NCI-H1105 (cell line): Measurements from ENCODE around the gene CHST2.

ENCODE experiments used
- DNase-seq: peaks from one replicate; lab custom pipeline; 2025; lab: John Stamatoyannopoulos, UW

CHST2 gene

GRCh38 chr3:143167969-143168854 is 48.6 kb downstream of the CHST2 start:
- DNase-seq: no peak

GRCh38 chr3:143168855-143169192 is 49.3 kb downstream of the CHST2 start:
- DNase-seq: no peak

DNA sequence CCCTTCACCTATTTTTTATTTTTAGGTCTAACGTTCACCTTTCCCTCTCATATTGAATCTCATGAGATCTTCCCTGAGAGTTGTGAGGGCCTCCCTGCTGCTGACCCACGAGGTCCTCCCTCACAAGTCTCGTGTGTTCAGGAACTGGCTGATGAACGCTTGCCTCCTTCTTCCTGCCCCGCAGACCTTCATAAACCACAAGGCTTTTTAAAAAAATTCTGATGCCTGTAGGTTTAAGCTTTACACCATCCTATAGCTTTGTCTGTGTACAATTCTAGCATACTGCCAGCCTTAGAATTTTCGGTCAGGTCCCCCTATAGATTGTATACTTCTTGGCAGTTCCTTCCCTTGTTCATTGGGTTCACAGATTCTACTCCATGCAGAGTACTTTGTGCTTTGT is 50.5 kb downstream of the CHST2 start:
- no peak for DNase-seq

GRCh38 chr3:143170676-143171075 is 51.1 kb downstream of the CHST2 start:
- DNase-seq: no peak

- DNase-seq: no peak
Observed at GRCh38 chr3:143171141-143171980, 51.8 kb downstream of the CHST2 start.

GRCh38 chr3:143172062-143172794 is 52.7 kb downstream of the CHST2 start:
- DNase-seq: no peak

GRCh38 chr3:143172795-143173145 is 53.2 kb downstream of the CHST2 start:
- no peak for DNase-seq

DNA sequence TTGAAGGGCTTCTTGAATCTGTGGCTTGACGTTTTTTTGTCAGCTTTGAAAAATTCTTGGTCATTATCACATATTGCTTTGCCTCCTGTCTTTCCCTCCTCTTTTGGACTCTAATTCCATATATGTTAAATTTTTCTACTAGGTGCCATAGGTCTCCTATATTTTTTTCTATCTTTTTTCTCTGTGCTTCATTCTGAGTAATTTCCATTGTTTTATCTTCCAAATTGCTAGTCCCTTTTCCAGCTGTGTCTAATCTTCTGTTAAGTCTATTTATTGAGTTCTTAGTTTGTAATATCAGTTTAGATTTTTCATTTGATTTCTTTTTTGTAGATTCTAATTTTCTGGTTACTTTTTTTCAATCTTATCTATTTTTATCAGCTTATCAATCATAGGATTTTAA is 53.7 kb downstream of the CHST2 start:
- DNase-seq: no peak
